ENCODE data around the gene CCDC7.
"Not testable (repeated sequence)": the region's sequence is repeated elsewhere in the genome, so short reads cannot be mapped to it uniquely, and the experiment has no call there.

Gene CCDC7

DNA sequence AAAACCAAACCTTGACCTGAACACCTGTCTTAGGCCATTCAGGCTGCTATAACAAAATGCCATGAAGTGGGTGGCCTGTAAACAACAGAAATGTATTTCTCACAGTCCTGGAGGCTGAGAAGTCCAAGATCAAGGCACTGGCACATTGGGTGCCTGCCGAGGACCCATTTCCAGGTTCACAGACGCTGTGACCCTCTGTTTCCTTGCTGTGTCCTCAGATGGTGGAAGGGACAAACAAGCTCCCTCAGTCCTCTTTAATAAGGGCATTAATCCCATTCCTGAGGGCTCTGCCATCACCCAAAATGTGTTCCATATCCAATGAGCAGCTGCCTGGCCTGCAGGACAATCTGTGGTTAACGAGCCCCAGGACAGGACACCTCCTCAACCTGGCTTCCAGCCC is 444.5 kb downstream of the CCDC7 start:
- DNase-seq, result no peak

DNA sequence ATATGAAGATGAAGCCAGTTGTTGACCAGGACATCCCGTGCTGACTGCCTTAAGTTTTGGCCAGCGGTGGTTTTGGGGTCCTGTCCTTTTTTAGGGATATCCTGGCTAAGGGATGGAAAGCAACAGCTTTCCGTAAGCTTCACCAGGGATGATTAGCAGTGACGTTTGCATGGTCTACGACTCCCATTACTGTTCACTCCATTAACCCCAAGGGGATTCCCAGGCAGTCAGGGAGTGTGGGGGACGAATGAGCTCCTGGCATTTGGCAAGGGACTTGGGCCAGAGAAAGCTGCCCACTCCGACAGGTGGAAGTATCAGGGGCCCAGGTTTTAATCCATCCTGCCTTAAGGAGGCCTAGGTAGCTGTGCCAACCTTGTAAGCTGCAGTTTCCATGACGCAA is 445.3 kb downstream of the CCDC7 start:
- DNase-seq, result no peak

DNA sequence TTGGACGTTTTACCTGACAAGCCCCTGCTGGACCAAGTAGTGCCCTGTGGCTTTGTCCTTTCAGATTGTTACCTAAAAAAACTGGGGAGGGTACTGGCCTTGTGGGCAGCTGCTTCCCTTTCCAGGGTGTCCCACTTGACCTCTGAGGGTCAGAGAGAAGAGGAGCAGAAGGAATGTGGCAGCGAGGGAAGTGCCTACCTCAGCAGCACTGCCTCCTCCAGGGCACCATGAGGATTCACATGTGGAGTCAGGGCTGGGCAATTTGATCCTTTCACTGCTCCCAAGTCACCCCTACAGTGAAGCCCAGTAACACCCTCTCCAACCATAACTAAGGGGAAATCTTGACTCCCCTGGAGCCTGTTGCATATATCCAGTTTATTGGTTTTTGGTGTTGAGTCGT is 447.5 kb downstream of the CCDC7 start:
- no peak for DNase-seq

DNA sequence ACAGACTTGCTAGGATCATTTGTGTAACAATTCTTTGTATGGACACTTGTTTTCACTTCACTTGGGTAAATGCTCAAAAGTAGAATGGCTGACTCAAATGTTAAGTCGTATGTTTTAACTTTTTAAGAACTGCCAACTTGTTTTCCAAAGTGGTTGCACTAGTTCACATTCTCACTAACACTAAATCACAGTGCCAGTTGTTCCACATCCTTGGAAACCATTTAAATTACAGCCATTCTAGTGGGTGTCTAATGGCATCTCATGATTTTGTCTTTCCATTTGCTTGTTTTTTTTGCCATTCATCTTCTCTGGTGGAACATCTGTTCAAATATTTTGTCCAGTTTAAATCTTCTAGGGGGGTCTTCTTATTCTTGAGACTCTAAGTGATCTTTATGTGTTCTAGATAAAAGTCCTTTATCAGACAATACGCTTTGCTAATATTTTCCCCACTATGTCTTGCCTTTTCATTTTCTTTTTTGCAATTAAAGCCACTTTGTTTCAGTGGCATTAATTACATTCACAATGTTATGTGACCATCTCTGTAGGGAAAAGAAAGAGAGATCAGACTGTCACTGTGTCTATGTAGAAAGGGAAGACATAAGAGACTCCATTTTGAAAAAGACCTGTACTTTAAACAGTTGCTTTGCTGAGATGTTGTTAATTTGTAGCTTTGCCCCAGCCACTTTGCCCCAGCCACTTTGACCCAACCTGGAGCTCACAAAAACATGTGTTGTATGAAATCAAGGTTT is 448.1 kb downstream of the CCDC7 start:
- DNase-seq, result no peak

DNA sequence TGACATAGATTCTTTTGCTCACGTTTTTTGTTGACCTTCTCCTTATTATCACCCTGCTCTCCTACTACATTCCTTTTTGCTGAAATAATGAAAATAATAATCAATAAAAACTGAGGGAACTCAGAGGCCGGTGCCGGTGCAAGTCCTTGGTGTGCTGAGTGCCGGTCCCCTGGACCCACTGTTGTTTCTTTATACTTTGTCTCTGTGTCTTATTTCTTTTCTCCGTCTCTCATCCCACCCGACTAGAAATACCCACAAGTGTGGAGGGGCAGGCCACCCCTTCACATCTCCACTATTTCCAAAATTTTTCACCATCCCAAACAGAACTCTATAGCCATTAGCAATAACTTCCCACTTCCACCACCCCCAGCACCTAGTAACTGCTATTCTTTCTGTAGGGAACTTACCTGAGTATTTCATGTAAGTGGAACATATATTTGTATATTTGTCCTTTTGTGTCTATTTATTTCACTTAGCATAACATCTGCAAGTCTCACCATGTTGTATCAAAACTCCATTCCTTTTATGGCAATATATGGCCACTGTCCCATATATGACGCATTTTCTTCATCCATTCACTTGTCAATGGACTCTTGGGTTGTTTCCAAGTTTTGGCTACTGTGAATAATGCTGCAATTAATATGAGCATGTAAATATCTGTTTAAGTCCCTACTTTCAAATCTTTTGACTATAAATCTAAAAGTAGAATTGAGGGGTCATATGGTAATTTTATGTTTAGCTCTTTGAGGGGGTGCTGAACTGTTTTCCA is 449.4 kb downstream of the CCDC7 start:
- not testable (repeated sequence) for DNase-seq

DNA sequence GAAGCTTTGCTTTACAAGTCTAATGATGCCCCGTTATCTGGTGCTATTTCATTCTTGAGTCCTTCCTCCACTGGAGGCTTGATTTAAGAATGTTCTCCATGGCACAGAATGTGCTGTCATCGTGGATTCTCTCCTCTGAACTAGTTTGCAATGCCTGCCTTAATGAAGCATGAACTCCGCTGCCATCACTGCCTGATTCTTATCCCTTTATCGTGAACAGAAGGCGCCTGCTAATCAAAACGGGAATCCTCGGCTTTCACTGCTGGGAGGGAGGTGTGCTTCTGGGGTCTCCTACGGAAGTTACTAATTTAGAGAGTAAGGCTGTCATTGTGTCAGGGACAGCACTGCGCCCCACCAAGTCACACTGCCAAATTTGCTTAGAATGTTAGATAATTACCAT is 455.9 kb downstream of the CCDC7 start:
- no peak for DNase-seq

DNA sequence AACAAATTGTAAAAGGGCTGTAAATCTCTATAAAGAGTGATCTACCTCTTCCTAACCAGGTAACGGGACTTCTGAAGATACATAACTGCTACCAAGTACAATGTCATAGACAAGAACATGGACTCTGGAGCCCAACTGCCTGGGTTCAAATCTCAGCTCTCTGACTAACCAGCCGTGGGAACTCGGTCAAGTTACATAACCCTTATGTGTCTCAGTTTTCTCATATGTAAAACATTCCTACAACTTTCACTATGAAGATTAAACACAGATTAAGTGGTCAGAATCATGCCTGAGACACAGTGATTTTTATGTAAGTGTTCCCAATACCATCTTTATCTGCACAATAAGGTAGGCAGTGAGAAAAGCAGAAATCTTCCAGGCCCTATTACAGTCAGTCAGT is 459.5 kb downstream of the CCDC7 start:
- no peak for DNase-seq

DNA sequence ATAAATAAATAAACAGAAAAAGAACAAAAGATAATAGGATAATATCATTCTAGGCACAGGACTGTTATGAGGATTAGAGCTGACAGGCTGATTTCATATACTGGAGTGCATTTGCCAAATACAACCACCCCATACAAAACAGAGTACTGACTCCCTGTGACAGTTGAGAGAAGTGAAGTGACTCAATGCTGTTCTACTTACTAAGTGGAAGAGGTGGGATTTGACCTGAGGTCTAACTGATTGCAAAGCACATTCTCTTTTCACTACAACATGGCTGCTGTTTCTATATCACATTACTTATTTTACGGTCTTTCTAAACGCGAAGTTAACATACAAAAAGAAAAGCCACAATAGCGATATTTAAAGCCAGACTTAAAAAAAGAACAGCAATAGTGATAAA is 460.7 kb downstream of the CCDC7 start:
- no peak for DNase-seq

DNA sequence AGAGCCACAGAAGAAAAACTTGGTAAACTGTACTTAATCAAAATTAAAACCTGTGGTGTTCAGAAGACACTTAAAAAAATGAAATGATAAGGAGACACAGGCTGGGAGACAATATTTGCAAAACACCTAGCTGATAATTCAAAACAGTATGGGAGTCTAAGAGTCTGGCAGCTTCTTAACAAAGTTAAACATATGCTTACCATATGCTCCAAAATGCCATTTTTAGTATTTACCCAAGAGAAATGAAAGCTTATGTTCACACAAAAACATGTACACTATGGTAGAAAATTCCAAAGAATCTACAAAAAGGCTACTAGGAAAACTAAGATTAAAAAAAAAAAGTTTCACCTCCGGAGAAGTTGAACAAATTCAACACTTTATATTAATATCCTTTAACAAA is 463.5 kb downstream of the CCDC7 start:
- DNase-seq, result no peak

DNA sequence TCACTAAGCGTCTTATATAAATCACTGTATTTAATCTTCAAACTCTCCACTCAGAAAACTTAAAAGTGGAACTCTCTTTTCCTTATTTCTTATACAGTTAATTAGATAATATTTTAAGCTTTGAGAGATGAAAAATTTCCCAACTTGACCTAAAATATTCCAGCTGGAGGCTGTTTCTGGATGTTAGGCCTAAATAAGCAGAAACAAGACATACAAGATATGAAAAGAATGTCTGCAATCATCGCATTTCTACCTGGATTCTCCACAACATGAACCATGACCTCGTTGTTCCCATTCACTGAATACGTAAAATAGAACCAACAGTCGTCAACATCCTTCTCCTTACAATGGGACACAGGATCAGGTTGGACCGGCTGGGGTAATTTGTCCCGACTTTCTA is 464.0 kb downstream of the CCDC7 start:
- not testable (repeated sequence) for DNase-seq

DNA sequence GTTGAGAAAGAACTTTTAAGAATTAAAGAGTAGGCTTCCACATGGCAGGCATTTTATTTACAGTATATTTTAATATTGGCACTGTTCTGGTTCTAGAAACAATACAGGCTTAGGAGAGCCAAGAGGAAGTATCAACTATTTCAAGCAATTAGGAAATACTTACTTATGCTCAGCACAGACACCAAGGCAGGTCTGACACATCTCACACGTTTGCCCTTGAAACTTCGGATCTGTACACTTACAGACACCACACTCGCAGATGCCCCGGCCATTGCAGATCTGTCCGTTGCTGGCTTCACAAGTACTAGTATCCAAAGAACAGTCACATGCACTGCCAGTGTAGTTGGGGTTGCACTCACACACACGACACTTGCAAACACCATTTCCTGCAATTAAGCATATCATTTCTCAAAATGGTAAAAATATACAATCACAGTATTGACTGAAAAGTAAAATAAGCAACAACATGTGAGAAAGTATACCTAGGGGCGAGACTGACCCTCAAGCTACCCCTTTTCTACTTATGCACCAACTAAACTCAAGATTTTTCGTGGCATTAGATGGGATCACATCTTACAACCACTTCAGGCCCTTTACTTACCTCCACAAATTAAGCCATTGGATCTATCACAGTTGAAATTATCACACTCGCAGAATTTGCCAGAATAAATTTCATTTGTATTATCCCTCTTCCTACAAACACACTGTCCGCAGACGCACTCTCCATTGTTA is 465.5 kb downstream of the CCDC7 start:
- no peak for DNase-seq

DNA sequence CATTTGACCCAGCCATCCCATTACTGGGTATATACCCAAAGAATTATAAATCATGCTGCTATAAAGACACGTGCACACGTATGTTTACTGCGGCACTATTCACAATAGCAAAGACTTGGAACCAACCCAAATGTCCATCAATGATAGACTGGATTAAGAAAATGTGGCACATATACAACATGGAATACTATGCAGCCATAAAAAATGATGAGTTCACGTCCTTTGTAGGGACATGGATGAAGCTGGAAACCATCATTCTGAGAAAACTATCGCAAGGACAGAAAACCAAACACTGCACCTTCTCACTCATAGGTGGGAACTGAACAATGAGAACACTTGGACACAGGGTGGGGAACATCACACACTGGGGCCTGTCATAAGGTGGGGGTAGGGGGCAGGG is 471.9 kb downstream of the CCDC7 start:
- not testable (repeated sequence) for DNase-seq

DNA sequence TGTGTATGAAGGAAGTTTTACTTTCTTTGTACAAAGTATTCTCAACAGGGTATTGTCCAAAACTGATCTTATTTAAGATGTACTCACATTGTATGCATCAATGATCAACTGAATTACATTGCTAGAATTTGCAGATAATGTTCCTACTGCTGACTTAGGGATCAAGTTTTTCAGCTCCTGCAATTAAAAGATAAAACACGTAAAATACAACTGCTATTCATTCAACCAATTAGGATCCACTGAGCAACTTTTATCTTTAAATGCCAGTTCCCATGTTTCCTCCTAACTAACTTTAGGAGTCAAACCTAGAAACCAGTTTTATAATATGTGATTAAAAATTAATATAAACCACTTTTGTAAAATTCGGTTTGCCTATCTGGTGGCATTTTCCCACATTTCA is 476.2 kb downstream of the CCDC7 start:
- no peak for DNase-seq

DNA sequence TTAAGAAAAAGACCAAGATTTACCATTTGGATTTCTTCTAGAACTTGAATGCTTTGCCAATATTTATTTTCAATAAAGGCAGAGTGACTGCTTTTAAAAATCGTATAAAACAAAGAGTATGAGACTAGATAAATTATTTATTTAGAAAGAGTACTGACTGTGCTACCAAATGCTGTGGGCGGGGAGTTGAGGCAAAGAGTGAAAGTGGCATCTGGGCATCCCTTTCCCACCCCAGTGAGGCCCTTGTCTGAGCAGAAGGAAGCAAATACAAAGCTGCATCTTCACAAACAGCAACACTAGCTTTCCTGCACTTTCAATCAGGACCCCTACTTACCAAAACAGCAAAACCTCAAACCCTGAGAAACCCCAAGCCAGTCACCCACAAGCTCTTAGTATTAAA is 477.2 kb downstream of the CCDC7 start:
- no peak for DNase-seq

DNA sequence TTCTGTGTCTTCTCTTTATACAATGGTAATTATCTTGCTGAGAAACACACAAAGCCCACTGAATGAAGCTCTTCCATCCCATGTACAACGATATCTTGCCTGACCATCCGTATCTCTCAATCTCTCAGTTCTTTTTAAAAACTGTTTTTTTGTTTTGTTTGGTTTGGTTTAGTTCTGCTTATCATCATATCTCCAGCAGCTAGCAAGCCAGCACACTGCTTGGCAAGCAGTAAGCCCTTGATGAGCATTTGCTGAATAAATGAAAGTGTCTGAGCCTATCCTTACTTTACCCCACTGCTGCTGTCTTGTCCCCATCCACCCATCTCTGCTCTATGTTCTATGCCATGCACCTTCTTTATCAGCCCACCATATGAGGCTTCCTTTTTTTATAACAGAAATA is 477.9 kb downstream of the CCDC7 start:
- no peak for DNase-seq

Data from right forelimb (tissue), 1 donor.